Tracheal epithelial cell (primary cell): Measurements from ENCODE around the gene TTC13. TPM values are rescaled to one million over a fixed set of nuclear protein-coding genes. Genes with fewer than 3 reads are reported as not detected.

Experiments
- total RNA-seq: library from RNA; depleted of rRNA; stranded (reverse); fragments of >200 nt; gene quantifications from 2 replicates; pipeline ENCODE4 v1.2.1, GENCODE V29; 2014

TTC13 gene, protein sequence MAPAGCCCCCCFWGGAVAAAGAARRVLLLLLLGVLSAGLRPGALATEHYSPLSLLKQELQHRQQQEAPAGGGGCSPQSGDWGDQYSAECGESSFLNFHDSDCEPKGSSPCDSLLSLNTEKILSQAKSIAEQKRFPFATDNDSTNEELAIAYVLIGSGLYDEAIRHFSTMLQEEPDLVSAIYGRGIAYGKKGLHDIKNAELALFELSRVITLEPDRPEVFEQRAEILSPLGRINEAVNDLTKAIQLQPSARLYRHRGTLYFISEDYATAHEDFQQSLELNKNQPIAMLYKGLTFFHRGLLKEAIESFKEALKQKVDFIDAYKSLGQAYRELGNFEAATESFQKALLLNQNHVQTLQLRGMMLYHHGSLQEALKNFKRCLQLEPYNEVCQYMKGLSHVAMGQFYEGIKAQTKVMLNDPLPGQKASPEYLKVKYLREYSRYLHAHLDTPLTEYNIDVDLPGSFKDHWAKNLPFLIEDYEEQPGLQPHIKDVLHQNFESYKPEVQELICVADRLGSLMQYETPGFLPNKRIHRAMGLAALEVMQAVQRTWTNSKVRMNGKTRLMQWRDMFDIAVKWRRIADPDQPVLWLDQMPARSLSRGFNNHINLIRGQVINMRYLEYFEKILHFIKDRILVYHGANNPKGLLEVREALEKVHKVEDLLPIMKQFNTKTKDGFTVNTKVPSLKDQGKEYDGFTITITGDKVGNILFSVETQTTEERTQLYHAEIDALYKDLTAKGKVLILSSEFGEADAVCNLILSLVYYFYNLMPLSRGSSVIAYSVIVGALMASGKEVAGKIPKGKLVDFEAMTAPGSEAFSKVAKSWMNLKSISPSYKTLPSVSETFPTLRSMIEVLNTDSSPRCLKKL
- total RNA-seq, result 8.7 and 10.0 TPM in 2 replicates

DNA sequence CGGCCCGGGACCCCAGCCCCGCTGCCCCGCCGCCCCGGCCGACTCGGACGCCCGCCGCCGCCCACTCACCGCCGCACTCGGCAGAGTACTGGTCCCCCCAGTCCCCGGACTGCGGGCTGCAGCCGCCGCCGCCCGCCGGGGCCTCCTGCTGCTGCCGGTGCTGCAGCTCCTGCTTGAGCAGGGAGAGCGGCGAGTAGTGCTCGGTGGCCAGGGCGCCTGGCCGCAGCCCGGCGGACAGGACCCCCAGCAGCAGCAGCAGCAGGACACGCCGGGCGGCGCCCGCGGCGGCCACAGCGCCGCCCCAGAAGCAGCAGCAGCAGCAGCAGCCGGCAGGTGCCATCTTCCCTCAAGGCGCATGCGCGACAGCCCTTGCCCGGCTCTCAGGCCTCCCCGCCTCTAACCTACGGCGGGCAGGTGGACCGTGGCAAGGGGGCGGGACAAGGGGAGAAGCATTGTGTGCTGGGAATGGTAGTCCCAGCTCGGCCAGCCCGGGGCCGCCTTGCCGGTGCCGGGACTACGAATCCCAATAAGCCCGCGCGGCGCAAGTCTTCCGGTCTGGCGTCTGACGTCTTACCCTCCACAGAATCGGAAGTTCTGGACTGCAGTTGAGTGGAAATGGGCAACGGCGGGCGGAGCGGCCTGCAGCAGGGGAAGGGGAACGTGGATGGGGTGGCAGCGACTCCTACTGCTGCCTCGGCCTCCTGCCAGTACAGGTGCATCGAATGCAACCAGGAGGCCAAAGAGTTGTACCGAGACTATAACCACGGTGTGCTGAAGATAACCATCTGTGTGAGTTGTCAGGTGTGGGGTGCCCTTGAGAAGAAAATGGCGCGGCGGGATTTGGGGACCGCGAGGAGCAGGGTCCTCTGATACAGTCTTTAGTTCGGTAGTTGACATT lies at the start of gene TTC13, which contains the start of gene ARV1:
TSS of gene TTC13 (minus strand) at position 371 of the 898 bp plus-strand sequence. CDS start at position 340, 31 bp downstream.
TSS of gene ARV1 (plus strand) at position 604 of the 898 bp plus-strand sequence. CDS start at position 616, 12 bp downstream.

DNA sequence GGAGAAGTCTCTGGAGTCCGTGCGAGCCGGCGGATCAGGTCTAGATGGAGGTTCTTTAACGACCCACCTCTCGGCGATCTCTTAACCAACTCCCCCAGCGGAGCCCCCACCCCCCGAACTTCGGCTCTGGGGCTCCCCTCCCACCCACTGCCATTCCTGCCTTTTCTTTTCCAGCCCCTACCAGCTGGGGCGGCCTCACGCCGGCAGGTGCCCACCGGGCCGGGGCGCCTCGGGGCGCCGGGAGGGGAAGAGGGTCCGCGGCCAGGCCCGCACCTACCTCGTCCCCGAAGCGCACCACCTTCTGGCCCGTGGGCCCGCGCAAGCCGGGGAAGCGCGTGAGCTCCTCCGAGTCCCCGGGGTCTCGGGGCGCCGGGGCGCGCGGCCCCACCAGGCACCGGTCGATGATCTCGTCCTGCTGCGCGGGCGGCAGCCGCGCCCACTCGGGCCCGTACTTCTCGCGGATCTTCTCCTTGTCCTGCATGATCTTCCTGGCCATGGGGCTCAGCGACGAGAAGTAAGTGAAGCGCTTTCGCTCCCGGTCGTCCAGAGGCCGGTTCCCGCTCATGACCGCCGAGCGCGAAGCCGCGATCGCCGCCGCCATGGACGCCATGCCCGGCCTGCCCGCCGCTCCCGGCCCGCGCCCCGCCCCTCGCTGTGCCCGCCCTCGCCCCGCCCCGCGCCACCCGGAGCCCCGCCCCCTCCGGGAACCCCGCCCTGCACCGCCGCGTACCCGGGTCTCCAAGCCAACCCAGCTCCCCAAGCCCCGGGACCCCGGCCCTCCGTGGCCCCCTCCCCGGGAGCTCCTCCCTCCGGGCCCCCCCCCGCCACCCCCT lies 110.5 kb downstream of the TTC13 start, which contains the start of gene C1orf198:
TSS of gene C1orf198 (minus strand) at position 619 of the 833 bp plus-strand sequence. CDS start at position 610, 9 bp downstream.

Other genes with a start within 250 kb of the TTC13 start
- gene CAPN9, start 231.5 kb downstream of the TTC13 start, total RNA-seq, result 0.43 TPM in 1 of 2 replicates, not detected in the other
- gene C1orf198, start 110.3 kb downstream of the TTC13 start, total RNA-seq, result 10.4 and 15.9 TPM in 2 replicates
- gene ARV1, start 233 bp upstream of the TTC13 start, total RNA-seq, result 6.3 and 9.2 TPM in 2 replicates
- 13.3 and 17.3 TPM in 2 replicates for gene FAM89A, start 61.4 kb upstream of the TTC13 start, total RNA-seq
- gene TRIM67, start 183.2 kb upstream of the TTC13 start, total RNA-seq, result not detected in 2 replicates